Mesodermal cell (in vitro differentiated cells): Measurements from ENCODE around the gene LRRC9.

Experiments used
- H3K27ac ChIP-seq: 2 replicates; pipeline ENCODE4 v1.7.0; 2013; ENCODE audit warnings: mild to moderate bottlenecking, low read depth, low read length, moderate library complexity; ENCODE audit not compliant: severe bottlenecking
- H3K36me3 ChIP-seq: 2 replicates; pipeline ENCODE4 v1.7.1; 2013; ENCODE audit warnings: mild to moderate bottlenecking, low read length, moderate library complexity; ENCODE audit not compliant: control insufficient read depth, insufficient read depth
- H3K4me1 ChIP-seq: one replicate; pipeline ENCODE4 v1.7.1; 2013; ENCODE audit warnings: mild to moderate bottlenecking, low read length; ENCODE audit not compliant: insufficient read depth, control insufficient read depth, poor library complexity, severe bottlenecking
- H3K4me3 ChIP-seq: 2 replicates; pipeline ENCODE4 v1.7.0; 2013; ENCODE audit warnings: low read length, control low read depth, mild to moderate bottlenecking; ENCODE audit not compliant: insufficient read depth, poor library complexity, severe bottlenecking; ENCODE audit errors: extremely low read depth
- H3K9me3 ChIP-seq: 2 replicates; pipeline ENCODE4 v1.7.1; 2013; ENCODE audit warnings: mild to moderate bottlenecking, low read length, moderate library complexity; ENCODE audit not compliant: control insufficient read depth
- WGBS, 2 experiments: methylation state at CpG; one replicate each; pipeline ENCODE4 v1.1.5; 2013; ENCODE audit warnings: missing lambda C conversion rate in 2 of 2; ENCODE audit not compliant: insufficient coverage in 2 of 2; 5-methylcytosine and 5-hydroxymethylcytosine counted together

The LRRC9 gene

DNA sequence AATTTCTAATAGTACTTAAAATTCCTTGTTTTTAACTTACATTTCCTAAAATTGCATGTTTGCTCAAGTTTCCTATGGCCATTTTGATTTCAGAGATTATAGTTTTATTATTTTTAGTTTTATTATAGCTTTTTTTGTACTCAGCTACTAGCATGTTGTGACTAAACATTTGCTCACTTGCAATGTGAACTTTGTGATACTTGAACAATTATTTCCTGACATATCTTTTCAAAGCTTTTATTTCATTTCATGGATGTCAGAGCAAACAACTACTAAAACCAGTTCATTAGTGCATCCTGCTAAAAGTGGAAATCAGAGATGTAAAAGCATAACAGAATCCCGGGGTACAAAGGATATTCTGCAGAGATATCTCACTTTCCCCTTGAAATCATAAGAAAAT, 138.1 kb downstream of the LRRC9 start:
- no CpG with 5 or more reads among the region's 1 CpG for WGBS, 2 experiments
- Histone ChIP-seq H3K36me3 (no peaks in the 10 kb centered on the region), H3K9me3 (no peaks in the 10 kb centered on the region), H3K4me1 (no peaks in the 10 kb centered on the region), H3K4me3 (no peak overlapping the region), H3K27ac (no peak overlapping the region)

DNA sequence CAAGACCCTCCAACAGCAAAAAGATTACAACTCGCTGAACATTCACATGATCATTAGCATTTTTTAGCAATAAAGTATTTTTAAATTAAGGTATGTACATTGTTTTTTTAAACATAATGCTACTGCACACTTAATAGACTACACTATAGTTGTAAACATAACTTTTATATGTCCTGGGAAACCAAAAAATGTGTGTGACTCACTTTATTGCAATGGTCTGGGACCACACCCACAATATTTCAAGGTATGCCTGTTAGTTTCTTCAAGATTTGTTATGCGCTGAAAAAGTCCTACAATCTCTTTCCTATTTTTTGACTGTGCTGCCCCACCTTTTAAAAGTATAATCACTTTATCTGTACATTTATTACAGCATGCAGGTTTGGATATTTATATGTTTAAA, 141.4 kb downstream of the LRRC9 start:
- no peak overlapping the region for H3K27ac ChIP-seq
- H3K4me1 ChIP-seq: no peaks in the 10 kb centered on the region
- H3K9me3 ChIP-seq: no peaks in the 10 kb centered on the region
- WGBS, 2 experiments: no CpG with 5 or more reads among the region's 2 CpGs
- H3K36me3 ChIP-seq: no peaks in the 10 kb centered on the region
- H3K4me3 ChIP-seq: no peak overlapping the region

DNA sequence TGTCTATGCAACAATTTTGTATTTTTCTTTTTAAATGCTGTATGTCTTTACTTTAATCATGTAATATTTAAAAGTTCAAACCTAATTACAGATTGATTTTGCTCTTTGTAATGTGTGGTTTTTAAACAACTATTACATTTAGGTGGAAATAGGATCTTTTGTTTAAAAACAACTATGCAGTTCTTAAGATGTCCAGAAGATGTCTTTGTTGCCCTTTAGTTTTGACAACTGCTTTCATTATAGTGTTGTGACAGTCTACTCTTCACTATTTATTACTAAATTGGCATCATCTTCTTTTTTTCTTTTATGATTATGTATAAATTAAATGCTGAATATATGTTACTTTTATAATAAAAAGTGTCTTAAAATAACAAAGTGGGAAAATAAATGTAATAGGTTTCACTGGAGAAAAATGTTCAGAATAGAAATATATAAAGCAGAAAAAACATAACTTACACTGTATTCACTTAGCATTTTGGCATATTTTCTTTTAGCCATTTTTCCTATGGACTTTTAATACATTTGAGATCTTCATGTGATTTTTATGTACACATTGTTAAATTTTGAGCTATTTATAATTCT, 144.6 kb downstream of the LRRC9 start:
- no peaks in the 10 kb centered on the region for H3K9me3 ChIP-seq
- H3K4me3 ChIP-seq: no peak overlapping the region
- no peaks in the 10 kb centered on the region for H3K4me1 ChIP-seq
- no peaks in the 10 kb centered on the region for H3K36me3 ChIP-seq
- no peak overlapping the region for H3K27ac ChIP-seq

DNA sequence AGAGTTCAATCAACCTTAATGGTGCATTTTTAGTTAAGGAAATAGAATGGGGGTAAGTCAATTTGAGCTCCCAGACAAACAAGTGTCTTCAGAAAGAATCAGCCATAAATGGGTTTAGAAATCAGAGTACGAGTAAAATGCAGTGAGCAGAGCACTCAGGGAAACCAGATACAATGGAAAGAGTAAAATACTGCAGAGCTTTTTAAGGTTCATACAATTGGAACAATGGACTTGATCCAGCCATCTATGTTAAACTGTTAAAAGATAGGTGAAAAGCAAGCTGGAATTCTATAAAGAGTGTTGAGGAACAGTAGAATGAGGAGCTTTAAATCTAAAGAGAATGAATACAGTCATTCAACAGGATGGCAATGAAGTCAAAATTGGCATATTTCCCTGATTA, 147.9 kb downstream of the LRRC9 start:
- Histone ChIP-seq H3K4me3 (no peak overlapping the region), H3K27ac (no peak overlapping the region), H3K9me3 (no peaks in the 10 kb centered on the region), H3K4me1 (no peaks in the 10 kb centered on the region), H3K36me3 (no peaks in the 10 kb centered on the region)
- WGBS, 2 experiments: 69 to 100% methylated on average over 1 of the region's 1 CpG

DNA sequence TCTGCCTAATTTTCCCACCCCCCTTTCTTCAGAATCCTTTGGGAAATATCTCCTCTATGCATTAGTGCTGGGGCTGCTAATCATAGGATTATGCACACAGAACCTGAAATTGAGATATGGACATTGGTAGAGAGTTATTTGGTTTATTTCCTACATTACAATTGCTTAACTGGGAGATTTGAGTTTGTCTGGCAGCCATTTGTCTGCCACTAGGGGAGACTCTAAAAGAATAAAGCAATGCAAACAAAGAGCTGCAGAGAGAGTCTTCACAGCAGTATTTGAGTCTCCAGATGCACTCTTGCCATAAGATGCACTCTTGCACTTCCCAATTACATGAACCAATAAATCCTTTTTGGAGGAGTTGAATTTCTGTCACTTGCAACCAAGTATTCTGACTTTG, 159.8 kb downstream of the LRRC9 start:
- no peaks in the 10 kb centered on the region for H3K9me3 ChIP-seq
- no peak overlapping the region for H3K27ac ChIP-seq
- no peak overlapping the region for H3K4me3 ChIP-seq
- no peaks in the 10 kb centered on the region for H3K36me3 ChIP-seq
- no peaks in the 10 kb centered on the region for H3K4me1 ChIP-seq

DNA sequence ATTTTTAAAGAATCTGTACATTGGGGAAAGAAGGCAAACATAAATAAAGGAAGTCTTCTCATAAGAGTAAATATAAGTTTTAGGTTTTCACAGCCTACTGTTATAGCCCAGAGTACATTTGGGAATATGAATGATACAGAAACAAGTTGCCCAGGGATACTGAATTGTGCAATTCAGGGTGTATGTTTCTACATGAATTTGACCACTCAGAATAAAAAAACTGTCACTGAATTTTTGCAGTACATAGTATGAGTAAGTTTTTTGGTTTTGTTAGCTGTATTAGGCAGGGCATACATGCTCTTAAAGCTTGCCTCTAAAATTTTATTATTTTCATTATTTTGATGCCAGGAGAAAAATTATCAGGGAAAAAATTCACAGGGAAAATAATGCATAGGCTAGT, 165.1 kb downstream of the LRRC9 start:
- no peak overlapping the region for H3K27ac ChIP-seq

DNA sequence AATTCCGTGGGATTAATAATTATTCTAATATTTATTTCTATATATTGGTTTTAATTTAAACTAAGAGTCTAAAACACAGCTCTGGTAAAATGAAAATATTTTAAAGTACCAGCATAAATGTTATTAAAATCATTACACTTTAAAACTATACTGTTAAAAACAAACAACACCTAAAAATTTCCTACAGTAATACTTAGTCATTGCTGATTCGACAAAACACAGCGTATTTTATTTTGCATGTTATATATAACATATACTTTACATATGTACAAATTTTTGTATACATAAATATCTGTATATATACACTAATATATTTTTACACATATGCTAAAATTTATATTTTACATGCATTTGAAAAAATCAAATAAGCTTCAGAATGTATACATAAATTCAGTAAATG, 165.7 kb downstream of the LRRC9 start:
- Histone ChIP-seq H3K36me3 (no peaks in the 10 kb centered on the region), H3K4me1 (no peaks in the 10 kb centered on the region), H3K4me3 (no peak overlapping the region), H3K27ac (no peak overlapping the region), H3K9me3 (no peaks in the 10 kb centered on the region)
- WGBS, 2 experiments: no CpG with 5 or more reads among the region's 3 CpGs

More for the DNA sequence above, 165.1 kb downstream of the LRRC9 start:
- H3K4me1 ChIP-seq: no peaks in the 10 kb centered on the region
- no peak overlapping the region for H3K4me3 ChIP-seq
- no peaks in the 10 kb centered on the region for H3K9me3 ChIP-seq
- no peaks in the 10 kb centered on the region for H3K36me3 ChIP-seq

DNA sequence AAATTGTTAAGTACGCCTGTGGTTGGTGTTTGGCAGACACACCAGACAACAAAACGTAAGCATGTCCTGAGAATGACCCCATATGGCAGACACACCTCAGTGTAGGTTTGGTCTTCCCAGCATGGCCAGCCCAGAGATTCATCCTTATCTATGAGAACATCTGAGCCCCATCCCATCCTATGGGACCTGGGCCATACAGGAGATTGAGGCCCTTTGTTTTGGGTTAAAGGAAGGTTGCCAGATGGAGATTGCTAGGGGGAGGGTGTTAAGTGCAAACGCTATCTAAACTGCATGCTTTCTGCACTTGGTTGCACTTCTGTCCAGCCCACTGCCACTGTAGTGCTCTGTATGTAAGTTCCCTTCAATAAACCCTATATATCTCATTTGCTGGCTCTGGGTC, 167.7 kb downstream of the LRRC9 start:
- whole genome bisulfite sequencing, 2 experiments: 80% methylated on average over 2 of the region's 3 CpGs; no CpG with 5 or more reads in 1 of the 2 experiments
- no peak overlapping the region for H3K4me3 ChIP-seq

DNA sequence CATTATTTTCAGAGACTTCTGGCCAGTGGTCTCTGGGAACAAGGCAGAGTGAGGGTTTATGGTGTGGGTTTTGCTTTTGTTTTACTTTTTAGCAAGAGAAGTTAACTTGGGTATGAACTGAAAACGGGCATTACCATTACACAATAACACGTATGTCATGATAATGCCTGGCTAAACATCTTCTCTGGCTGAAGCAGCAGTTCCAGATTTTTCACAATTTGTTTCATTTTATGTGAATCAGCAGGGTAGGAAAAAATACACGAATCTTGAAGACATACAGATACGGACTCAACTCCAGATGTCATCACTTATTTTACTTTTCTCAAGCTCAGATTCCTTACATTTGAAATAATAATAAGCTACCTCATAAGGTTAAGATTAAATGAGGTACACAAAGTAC, 169.3 kb downstream of the LRRC9 start:
- 100% methylated on average over 1 of the region's 4 CpGs; no CpG with 5 or more reads in 1 of the 2 experiments for WGBS, 2 experiments
- Histone ChIP-seq H3K27ac (no peak overlapping the region), H3K9me3 (no peaks in the 10 kb centered on the region), H3K36me3 (no peaks in the 10 kb centered on the region), H3K4me1 (no peaks in the 10 kb centered on the region), H3K4me3 (no peak overlapping the region)

More for the DNA sequence above, 167.7 kb downstream of the LRRC9 start:
- Histone ChIP-seq H3K27ac (no peak overlapping the region), H3K9me3 (no peaks in the 10 kb centered on the region), H3K4me1 (no peaks in the 10 kb centered on the region), H3K36me3 (no peaks in the 10 kb centered on the region)

DNA sequence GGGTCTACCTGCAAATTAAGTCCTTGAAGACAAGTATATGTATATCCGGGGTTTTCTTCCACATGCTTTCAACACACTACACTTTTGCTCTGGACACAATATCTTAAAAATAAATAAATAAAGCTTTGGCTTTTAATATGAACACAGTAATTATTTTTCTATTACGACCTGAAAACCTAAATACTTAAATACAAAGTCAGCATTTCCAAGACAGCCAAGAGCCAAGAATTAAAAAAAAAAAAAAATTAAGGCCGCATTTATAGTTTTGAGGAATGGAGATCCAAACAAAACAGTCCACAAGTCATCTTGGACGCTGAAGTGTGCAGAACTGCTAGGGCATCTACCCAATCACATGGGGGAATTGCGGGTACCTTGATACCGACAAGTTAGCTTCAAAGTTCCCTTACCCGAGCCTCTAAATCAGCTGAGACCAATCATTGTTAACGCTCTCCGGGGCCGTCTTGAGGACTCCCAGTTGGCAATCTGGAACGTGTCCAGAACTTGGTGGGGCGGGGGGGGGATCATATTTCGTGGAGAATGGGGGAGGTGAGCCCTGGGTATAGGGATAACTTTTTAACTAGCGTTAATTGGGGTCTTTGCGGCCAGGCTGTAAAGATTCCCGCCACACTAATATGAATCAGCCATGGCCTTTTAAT, 171.0 kb downstream of the LRRC9 start:
- Histone ChIP-seq H3K4me3 (peak overlapping the region; percentile 73), H3K4me1 (peaks cover 14% of the 10 kb centered on the region), H3K9me3 (no peaks in the 10 kb centered on the region), H3K36me3 (peaks cover 1% of the 10 kb centered on the region), H3K27ac (peak overlapping the region; percentile 100)
- 8 to 49% methylated on average over 3 to 10 of the region's 16 CpGs for WGBS, 2 experiments

DNA sequence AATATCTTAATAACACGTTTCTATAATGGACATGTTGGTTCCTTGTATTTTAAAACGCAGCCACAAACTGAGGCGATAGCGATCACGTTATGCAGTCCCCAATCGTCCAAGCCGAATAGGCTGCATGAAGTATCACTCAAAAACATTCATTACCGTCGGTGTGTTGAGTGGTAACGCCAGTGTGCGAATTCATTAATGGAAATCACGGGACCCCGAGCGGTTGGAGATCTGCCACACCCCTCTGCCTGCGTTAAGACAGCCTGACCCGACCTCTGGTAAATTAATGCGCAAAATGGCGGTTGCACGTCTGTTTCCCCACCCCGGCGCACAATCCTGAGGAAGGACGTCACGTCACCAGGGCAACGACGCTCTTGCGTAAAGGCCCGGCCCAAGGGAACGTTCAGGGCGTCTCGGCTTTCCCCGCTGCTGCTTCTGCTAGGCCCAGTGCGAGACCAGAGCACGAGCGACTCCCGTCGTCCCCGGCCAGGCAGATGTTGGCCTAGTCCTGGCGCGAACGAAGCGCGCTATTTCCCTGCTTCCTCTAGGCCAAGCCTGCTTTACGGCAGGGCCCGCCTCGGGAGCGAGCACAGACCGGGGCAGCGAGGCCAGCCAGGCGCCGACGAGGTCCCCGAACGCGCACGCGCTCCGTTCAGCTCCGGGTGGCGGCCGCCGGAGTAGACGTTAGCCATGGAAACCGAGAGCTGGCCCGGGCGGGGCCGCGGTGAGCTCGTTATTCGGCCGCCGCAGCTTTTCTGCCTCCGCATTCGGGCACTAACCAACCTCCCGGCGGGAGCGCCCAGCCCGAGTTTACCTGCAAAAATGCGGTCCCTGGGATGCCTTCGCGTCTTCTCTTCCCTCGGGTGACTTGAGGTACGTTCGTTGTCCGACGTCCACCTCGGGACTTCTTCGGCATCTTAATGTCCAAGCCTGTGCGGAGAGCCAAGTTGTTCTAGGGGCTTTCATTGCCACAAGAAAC, 171.9 kb downstream of the LRRC9 start, which contains the start of gene PCNX4:
PCNX4 (plus strand) TSS at position 374 of the 976 bp plus-strand sequence. CDS start 15,716 bp downstream, outside the sequence.
- WGBS, 2 experiments: 0% methylated on average over 74 to 80 of the region's 88 CpGs
- H3K36me3 ChIP-seq: peaks cover 9% of the 10 kb centered on the region

More for the DNA sequence above, 171.9 kb downstream of the LRRC9 start, which contains the start of gene PCNX4:
- H3K4me1 ChIP-seq: peaks cover 19% of the 10 kb centered on the region
- H3K4me3 ChIP-seq: peak within 1 kb of the TSS; percentile 73
- no peaks in the 10 kb centered on the region for H3K9me3 ChIP-seq
- H3K27ac ChIP-seq: peak within 1 kb of the TSS; percentile 100
